Fibroblast of skin of abdomen (primary cell): ENCODE measurements around the gene AXIN1.
A peak's percentile ranks its signal among the peaks of the same experiment; 100 is the strongest.
"Not testable (repeated sequence)": the region's sequence is repeated elsewhere in the genome, so short reads cannot be mapped to it uniquely, and the experiment has no call there.

Experiments
- DNase-seq: peaks from one replicate; pipeline ENCODE4 v3.0.0-alpha.2; 2013

The AXIN1 gene

DNA sequence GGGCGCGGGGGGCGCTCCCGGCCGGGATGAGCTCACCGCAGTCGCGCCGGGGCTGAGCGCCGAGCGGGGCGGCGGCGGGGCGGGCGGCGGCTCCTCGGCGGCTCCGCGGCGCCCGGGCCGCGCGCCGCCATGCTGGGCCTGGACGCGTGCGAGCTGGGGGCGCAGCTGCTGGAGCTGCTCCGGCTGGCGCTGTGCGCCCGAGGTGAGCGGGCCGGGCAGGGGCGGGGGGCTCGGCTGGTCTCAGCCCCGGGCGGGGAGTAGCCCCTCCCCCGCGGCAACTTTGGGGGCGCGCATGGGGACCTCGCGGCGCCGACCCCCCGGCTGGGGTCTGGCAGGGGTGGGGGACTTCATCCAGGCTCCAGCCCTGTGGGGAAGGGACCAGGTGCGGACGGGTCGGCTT is 72.0 kb downstream of the AXIN1 start, which contains the start of gene ARHGDIG:
TSS of gene ARHGDIG (plus strand) at position 40 of the 400 bp plus-strand sequence. CDS start at position 130, 90 bp downstream.
- no peak for DNase-seq

DNA sequence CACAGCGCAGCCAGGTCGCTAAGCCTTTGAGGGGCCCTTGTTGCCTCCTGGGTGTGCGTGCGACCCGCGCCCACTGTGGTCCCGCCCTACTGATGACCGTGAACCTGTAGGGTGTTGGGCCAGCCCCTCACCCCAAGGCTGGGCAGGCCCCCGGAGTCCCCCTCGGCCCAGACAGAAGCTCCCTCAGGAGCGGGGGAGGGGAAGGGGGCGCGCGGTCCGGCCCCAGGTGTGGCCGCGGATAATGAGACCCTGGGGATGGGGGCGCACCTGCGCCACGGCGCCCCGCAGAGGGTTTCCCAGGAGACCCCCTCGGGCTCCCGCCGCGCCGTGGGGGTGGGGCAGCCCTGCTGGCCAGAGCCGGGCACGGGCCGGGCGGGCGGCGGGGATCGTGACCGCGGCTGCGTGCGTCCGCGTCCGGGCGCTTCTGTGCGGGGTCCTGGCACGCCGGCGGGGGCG is 72.5 kb downstream of the AXIN1 start:
- no peak for DNase-seq

DNA sequence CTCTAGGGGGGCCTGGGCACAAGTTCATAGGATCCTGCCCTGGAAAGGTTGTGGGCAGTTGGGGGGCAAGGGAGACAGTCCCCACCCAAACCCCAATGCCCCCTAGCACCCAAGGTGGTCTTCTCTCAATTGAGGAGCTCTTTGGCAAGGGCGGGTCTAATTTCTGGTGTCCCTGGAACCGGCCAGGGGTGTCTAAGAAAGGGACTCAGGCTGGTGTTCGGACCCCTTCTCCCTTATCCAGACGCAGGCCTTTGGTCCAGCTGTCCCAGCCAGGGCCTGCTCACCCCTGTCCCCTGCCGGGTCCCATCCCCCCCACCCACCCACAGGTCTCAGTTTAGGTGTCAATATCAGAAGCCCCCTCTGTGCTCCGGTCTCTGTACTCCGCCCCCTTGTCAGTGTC is 73.0 kb downstream of the AXIN1 start:
- no peak for DNase-seq

DNA sequence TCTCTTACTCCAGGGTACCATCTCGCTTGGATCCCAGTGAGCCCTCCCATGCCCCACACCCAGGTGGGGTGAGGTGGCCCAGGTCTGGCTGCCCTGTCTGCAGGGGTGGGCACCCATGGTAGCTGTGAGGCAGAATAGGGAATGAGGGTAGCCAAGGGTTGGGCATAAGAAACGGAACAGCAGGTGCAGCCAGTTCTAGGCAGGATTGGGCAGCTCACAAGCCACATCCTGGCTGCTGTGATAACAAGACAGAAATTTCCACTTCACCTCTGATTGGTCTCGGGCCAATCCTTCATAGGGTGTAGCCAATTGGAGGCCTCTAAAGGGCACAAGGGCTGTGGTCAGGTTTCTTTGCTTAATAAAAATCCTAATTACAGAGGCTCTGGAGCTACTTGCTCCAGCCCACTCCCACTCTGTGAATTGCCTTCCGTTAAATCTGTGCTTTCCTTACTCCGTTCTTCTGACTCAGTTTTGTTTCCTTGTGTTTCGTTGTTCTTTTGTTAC is 73.6 kb downstream of the AXIN1 start:
- DNase-seq = peak; percentile 14

DNA sequence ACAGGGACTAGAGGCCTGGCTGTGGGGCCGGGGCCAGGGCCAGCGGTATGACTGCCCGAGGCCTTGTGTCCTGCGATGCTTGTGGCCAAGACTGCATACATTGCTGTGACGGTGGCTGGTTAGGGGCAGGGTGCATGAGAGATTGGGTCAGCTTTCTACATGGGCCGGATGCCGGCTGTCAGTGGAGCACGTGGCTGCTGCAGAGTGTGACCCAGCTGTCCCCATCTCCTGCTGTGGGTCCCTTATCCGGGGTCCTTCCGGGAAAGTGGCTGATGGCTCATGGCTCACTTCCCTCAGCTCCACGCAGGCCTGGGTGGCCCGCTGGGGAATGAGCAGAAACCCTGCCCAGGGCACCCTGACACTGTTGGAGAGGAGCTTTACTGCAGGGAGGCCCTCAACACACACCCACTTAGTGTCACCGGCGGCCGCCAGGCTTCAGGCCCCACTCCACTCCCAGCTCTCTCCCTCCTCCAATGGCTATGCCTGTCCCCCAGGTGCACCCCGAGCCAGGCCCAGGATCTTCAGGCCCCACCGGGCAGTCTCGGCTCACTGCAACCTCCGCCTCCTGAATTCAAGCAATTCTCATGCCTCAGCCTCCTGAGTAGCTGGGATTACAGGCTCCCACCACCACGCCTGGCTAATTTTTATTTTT is 76.0 kb downstream of the AXIN1 start:
- DNase-seq = no peak

DNA sequence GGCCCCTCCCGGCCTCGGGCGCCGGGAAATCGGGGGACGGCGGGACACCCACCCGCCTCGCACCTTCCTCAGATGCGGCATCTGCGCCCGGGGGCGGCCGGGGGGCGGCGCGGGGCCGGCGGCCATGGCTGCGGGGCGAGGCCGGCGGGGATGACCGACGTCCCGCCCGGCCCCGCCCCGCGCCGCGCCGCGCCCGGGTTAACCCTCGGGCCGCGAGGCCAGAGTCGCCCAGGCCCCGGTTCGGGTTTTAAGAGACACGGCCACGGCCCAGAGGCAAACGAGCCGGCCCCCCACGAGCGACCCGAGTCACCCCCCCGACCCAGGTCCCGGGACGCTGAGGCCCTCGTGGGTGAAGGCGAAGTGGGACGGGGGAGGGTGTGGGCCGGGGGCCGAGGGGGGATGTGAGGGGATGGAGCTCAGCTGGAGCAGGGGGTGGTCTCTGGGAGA is 76.7 kb downstream of the AXIN1 start, which contains the start of gene RGS11:
TSS of gene RGS11 (minus strand) at position 159 of the 447 bp plus-strand sequence. CDS start at position 126, 33 bp downstream.
- DNase-seq = no peak

DNA sequence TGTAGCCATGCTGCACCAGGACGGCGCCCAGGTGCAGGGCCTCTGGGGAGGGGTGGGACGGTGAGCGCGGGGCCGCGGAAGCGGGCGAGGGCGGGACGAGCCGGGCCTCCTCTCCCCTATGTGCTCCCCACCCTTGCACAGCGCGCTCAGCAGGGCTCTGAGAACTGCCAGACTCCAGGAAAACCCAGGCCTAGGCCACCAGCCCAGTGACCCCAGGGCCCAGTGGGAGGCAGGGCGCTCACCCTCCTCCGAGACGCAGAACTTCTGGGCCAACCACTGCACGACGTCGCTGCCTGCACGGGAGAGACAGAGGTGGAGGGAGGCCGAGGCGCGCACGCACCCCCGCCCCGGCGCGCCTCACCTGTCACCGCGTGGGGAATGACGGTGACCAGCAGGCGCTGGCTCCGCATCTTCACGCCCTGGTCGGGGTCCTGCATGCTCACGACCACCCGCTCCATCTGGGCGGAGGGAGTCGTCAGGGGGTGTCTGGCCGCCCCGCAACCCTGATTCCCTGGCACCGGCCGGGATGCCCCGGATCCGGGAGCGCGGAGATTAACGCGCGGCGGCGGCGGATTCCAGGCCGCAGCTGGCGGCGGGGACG is 77.4 kb downstream of the AXIN1 start:
- no peak for DNase-seq

DNA sequence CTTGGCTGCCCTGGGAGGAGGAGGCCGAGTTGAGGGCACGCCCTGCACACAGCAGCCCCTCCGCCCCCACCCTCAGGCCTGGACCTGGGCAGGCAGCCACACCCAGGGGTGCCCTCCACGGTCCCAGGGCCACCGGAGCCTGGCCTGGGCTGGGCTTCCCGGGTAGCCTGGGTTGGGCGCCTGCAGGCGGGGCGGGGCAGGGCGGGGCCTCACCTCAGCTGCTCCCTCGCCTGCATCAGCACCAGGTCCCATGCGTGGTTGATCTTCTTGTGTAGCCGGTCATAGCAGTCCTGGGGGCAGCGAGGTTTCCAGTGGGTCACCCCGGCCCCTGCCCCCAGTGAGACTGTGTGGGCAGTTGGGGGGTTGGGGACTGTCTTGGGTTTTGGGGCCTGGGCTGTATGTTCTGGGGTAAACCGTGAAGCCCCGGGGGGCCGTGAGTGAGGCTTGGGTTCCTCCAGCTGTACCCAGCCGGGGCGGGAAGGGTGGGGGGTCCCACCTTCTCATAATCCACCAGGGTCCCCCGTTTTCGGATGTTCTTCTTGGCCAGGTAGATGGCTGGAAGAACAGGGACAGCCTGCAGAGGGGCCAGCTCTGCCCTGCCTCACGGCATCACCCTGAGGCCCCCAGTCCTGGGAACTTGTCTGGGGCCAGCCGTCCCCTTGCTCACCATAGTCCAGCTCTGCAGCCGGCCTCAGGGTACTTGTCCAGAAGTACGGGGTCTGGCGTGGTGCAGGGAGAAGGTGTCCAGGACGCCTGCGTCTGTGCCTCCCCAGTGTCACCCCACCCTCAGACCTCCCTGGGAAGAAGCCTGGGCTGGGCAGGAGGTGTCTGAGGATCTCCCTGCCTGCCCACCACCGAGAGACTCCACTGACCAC is 78.7 kb downstream of the AXIN1 start:
- no peak for DNase-seq

DNA sequence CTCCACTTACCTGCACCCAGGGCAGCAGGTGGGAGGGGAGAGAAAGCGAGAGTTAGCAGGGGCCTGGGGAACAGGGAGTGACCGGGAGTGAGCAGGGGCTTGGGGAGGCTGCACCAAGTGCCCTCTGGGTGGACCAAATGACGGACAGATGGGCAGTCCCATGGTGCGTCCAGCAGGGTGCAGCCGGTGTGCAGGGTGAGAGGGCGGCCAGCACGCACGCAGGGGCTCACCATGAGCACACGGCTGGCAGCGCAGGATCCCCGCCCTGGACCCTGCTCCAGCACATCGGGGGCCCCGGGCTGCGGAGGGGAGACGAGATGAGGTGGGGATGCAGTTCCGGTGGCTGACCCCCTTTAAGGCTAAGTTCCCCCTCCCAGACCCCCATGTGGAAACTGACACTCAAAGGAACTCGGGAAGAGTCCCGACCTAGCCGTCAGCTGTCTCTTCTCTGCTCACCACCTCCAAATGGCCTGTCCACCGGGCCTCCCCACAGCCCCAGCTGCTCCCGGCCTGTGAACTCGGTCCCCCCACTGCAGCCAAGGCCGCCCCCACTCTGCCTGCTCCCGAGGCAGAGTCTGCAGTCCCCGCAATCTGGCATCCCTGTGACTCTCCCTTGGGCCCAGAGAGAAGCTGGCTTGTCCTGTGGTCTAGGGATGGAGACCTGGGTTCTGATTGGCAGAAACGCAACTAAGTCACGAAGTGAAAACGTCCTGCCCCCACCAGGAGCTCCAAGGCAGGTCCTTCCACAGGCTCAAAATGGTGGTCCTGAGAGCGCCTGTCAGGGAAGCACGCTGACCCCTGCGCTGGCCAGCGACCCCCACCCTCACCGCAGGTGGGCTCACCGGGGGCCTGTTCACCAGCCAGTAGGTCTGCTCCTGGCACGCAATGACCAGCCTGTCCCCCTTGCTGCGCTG is 79.6 kb downstream of the AXIN1 start:
- no peak for DNase-seq

DNA sequence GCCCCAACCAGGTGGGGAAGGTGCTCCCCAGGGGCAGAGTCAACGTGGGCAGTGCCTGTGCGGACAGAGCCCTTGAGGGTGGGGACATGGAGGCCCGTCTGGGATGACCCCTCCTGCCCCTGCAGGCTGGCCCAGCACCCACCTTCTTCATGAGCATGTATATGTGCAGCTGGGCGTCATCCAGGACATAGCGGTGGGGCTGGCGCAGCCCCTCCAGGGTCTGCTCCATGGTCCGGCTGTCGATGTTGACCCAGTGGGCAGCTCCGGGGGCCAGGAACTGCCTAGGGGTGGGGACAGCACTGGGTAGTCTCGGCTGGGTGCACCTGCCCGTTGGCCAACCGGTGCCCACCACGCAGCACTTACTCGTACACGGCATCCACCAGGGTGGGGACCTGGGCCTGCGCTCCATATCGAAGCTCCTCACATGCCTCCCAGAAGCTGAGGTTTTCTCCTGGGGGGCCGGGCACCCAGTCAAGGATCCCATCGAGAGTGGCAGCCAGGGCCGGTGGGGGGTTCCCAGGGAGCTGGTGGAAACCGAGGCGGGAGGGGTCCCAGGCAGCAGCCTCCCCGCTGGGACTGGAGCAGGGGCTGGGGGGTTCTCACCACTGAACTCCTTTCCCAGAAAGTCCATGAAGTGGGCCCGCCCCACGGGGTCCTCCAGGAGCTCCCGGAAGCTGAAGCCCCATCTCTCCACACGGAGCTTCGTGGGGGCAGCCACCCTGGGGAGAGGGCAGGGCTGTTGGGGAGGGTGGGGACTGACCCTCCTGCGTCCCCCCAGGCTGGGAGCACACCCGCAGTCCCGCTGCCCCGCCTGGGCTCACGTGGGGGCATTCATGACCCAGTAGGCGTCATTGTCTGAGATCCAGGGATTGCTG is 81.9 kb downstream of the AXIN1 start:
- no peak for DNase-seq

DNA sequence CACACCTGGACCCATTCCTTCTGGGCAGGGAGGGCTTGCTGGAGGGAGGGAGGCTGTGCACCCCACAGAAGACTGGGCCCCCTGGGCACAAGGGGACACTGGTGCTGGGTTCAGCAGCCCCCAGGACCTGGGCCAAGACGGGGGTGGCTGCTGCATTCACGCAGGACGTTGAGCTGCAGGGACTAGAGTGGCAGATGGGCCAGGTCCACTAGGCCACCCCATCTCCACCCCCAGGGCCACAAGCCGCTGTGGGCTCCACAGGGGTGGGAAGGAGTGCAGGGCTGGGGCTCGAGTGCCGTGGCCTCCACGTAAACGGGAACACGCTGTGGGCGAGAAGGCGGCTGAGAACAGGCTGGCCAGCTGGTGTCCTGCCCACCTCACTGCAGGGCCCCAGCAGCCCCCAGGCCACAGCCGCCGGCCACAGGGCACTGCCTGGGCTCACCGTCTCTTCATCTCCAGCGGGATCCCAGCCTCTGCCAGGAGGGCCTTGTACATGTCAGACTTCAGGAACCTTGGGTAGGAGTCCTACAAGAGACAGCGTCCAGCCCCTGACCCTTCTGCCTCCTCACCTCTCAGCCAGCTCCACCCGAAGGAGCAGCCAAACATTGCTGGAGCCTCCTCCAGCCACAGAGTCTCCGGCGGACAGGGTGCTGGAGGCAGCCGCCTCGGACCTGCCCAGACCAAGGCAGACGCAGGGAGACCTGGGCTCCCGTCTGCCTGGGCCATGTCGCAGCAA is 83.3 kb downstream of the AXIN1 start:
- DNase-seq = no peak

DNA sequence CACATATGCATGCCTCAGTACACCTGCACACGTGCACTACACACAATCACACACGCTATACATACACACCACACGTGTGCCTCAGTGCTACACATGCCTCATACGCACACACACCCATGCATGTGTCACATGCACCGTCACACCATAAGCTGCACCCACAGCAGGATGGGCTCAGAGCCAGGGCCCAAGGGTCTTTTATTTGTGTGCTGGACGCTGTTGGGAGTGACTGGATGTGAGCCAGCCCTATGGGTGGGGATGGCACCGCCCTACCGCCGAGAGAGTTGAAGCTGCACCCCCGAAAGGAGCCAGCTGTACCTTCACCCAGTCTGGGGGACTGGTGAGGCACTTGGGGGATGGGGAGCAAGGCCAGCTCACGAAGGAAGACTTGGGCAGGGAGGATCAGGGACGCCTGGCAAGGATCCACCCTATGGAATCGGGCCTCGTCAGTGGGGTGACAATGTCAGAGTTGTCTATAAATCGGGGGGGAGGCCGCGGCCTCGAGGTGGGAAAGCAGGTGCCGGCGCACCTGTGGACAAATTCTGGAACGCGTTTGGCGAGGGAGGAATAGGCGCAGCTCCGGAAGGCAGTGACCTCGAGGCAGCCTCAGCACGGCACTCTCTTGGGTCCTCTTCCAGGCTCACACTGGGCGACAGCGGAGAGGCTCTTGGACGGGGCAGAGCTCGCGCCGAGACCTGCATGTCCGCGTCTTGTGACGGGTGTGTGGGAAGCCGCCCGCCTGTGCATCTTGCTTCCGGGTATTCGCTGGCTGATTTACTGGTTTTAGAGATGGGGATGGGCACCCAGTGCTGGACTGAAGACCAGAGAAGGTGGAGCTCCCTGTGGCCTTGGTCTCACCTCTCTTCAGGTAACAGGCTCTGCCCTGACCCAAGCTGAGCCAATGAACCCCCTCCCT is 84.1 kb downstream of the AXIN1 start:
- no peak for DNase-seq

DNA sequence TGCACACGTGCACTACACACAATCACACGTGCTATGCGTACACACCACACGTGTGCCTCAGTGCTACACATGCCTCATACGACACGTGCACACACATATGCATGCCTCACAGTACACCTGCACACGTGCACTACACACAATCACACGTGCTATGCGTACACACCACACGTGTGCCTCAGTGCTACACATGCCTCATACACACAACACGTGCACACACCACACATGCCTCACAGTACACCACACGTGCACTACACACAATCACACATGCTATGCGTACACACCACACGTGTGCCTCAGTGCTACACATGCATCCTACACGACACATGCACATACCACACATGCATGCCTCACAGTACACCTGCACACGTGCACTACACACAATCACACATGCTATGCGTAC is 85.0 kb downstream of the AXIN1 start:
- DNase-seq = not testable (repeated sequence)

DNA sequence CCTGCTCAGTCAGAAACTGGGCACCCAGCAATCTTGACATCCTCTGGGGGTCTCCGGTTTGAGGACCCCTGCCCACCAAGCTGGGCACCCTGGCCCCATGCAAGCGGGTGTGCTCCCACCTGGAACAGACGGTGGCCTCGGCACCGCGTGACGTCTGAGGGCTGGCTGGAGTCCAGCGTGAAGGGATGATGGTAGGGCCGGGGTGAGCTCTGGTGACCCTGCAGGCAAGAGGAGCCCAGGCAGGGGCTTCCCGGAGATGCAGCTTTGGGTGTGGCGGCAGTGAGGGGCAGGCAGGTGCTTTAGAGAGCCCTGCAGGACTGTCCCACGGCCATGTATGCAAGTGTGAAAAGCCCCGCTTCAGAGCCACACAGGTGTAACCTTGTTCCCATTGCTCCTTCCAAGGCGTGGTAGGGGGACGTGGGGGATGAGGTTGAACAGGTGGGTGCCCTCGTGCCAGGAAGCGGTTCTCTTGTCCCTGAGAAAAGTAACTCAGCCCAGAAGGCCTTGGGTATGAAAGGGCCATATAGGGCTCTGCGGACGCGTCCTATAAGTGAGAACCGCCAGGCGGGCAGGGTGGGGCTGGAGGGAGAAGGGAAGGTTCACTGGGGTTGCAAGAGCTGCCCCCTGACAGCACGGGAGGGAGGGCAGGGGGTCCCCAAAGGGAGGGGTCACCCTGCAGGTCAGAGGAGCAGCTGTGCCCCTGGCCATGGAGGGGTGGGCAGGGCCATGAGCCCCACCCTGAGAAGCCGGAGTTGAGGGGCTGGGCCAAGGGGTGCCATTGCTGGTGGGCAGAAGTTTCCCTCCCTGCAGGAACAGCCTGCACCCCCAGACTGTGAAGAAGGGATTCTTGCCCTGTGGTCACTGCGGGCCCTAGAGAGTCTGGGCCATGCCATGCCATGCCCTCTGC is 86.0 kb downstream of the AXIN1 start:
- no peak for DNase-seq

DNA sequence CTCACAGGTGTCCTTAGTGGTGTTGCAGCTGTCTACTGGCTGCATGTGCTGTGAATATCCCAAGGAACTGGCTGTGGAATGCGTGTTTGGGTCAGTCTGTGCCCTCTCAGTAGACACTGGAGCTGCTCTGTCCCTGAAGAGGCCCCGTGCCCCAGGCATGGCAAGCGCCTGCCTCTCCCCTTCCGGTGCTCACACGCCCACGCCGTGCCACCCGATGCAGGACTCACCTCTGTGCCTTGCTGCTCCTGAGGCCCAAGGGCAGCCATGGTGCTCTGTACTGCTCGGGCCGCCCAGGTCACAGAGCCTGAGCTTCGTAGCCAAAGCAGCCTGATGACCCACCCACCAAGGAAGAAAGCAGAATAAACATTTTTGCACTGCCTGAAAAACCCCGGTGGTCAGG is 86.8 kb downstream of the AXIN1 start:
- no peak for DNase-seq

DNA sequence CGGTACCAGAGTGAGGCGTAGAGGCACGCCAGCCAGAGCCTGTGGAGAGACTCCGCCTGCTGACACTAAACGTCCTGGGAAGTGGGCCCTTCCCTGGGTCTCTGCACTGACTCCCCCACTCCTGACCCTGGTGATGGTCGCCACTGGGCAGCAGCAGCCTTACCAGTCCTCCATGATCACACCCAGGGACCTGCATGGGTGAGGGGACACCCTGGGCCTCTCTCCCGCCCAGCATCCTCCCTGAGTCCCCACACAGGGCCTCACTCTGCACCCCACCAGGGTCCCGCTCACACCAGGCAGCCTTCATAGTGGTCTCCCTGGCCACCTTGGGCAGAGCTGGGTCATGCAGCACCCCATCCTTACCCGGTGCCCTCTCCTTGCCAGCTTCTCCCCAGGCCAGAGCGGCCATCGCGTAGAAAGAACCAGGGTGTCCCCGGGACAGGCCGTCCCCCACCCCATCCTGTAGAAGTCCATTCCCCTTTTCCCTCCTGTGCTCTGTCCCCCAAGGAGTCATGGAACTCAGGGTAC is 87.5 kb downstream of the AXIN1 start:
- no peak for DNase-seq

DNA sequence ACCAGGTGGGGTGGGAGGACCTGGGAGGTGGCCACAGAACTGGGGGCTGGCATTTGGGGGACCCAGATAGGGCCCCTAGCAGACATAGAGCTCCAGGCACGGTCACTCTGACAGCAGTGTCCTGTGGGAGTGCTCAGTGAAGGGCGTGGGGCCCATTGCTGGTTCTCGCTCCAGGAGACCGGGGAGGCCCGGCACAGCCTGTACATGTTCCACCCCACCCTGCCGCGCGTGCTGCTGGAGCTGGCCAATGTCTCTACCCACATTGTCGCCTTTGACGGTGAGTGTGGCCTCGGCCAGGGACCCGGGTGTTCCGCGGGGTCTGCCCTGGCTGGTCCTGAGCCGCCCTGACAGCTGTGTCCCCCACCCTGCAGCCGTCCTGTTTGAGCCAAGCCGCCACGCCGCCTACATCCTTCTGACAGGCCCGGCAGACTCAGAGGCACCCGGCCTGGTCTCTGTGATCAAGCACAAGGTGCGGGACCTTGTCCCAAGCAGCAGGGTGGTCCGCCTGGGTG is 88.0 kb downstream of the AXIN1 start:
- DNase-seq = no peak
